Right lobe of liver (tissue), 4 donors: Measurements from ENCODE around the gene COL23A1.

Experiments
- CTCF ChIP-seq, 4 donors: fragments of 200-600 bp in 3 of 4; fragments of 450-650 bp in 1 of 4; IDR thresholded peaks; one replicate each; pipeline versions ENCODE4 v1.5.1 to v1.8.0; 2016 to 2022; ENCODE audit warnings: antibody characterized with exemption in 4 of 4, mild to moderate bottlenecking in 2 of 4
- POLR2A ChIP-seq: fragments of 450-650 bp; IDR thresholded peaks from one replicate; pipeline ENCODE4 v1.6.1; 2017; ENCODE audit warnings: antibody characterized with exemption, mild to moderate bottlenecking
- donor health status: DM: no; HTN: no; CAD: no.
- donor health status: DM: no; HTN: no; CAD: no.
- donor health status: DM: no; HTN: yes; CAD: no.

- no peak for TF ChIP-seq CTCF (IDR thresholded peaks at IDR 0.05)
- no peak for TF ChIP-seq POLR2A
Measured at GRCh38 chr5:178526773-178527457, 63.3 kb downstream of the COL23A1 start.
